ENCODE data around the gene OSM.

Gene OSM

GRCh38 chr22:30285176-30285845, 18.7 kb upstream of the OSM start:
- DNase-seq: no peak

GRCh38 chr22:30284666-30285065, 18.0 kb upstream of the OSM start:
- no peak for DNase-seq

- no peak for DNase-seq
Observed at GRCh38 chr22:30284172-30284571, 17.5 kb upstream of the OSM start.

- no peak for DNase-seq
Observed at GRCh38 chr22:30283342-30283741, 16.7 kb upstream of the OSM start.

GRCh38 chr22:30282616-30283046, 16.0 kb upstream of the OSM start:
- no peak for DNase-seq

GRCh38 chr22:30280505-30280904, 13.9 kb upstream of the OSM start:
- no peak for DNase-seq

- no peak for DNase-seq
Observed at GRCh38 chr22:30279932-30280331, 13.3 kb upstream of the OSM start.

GRCh38 chr22:30279046-30279788, 12.6 kb upstream of the OSM start:
- DNase-seq: no peak

- peak; percentile 77 for DNase-seq
Observed at GRCh38 chr22:30277547-30278344, 11.1 kb upstream of the OSM start.

- DNase-seq: no peak
Observed at GRCh38 chr22:30276039-30276438, 9.4 kb upstream of the OSM start.

GRCh38 chr22:30275625-30276024, 9.0 kb upstream of the OSM start:
- DNase-seq: no peak

GRCh38 chr22:30274437-30274812, 7.8 kb upstream of the OSM start:
- DNase-seq: no peak

GRCh38 chr22:30273711-30274436, 7.2 kb upstream of the OSM start:
- DNase-seq: no peak

GRCh38 chr22:30272781-30273601, 6.3 kb upstream of the OSM start:
- no peak for DNase-seq

GRCh38 chr22:30270832-30271231, 4.2 kb upstream of the OSM start:
- no peak for DNase-seq

GRCh38 chr22:30268331-30268730, 1.7 kb upstream of the OSM start:
- no peak for DNase-seq

GRCh38 chr22:30267382-30268302, 991 bp upstream of the OSM start:
- DNase-seq: no peak

GRCh38 chr22:30265823-30266444, 717 bp downstream of the OSM start:
- DNase-seq: no peak

- DNase-seq: no peak
Observed at GRCh38 chr22:30265131-30265720, 1.4 kb downstream of the OSM start.

- no peak for DNase-seq
Observed at GRCh38 chr22:30263883-30264282, 2.8 kb downstream of the OSM start.
